GM19239 (cell line): ENCODE results near the gene IQCE.

Source experiments
- DNase-seq: peaks from one replicate; pipeline ENCODE4 v3.0.0; 2011; ENCODE audit warnings: low spot score; ENCODE audit not compliant: insufficient read length
- FAIRE-seq: peaks from 2 replicates; lab custom pipeline; 2011; peaks lifted over from hg19 to GRCh38; lab: Jason Lieb, UNC

Gene IQCE

GRCh38 chr7:2558629-2559282 is at the start of gene IQCE:
Gene IQCE (plus strand): TSS chr7:2558979. CDS start chr7:2559182, 203 bp downstream.
- FAIRE-seq = peak; percentile 58
- DNase-seq = peak; percentile 86

- DNase-seq = no peak
- FAIRE-seq = no peak
These were observed 49.4 kb upstream of the IQCE start for GRCh38 chr7:2509298-2509906.

- DNase-seq = no peak
- no peak for FAIRE-seq
These were observed 48.5 kb upstream of the IQCE start for GRCh38 chr7:2510130-2510776.

GRCh38 chr7:2510909-2511768 is 47.6 kb upstream of the IQCE start:
- FAIRE-seq (peak; percentile 84), DNase-seq (peak; percentile 74)

GRCh38 chr7:2511769-2512168 is 47.0 kb upstream of the IQCE start:
- FAIRE-seq (no peak), DNase-seq (no peak)

- peak; percentile 82 for FAIRE-seq
- no peak for DNase-seq
These were observed 46.6 kb upstream of the IQCE start for GRCh38 chr7:2512179-2512661.

GRCh38 chr7:2512713-2513112 is 46.1 kb upstream of the IQCE start:
- no peak for FAIRE-seq

GRCh38 chr7:2513702-2514101 is 45.1 kb upstream of the IQCE start:
- DNase-seq = no peak
- FAIRE-seq = no peak

More at GRCh38 chr7:2512713-2513112, 46.1 kb upstream of the IQCE start:
- DNase-seq = no peak

GRCh38 chr7:2514473-2515423 is 44.0 kb upstream of the IQCE start:
- DNase-seq (no peak), FAIRE-seq (no peak)

GRCh38 chr7:2515424-2516193 is 43.2 kb upstream of the IQCE start:
- no peak for DNase-seq
- no peak for FAIRE-seq

- FAIRE-seq (no peak), DNase-seq (no peak)
These were observed 42.6 kb upstream of the IQCE start for GRCh38 chr7:2516194-2516555.

GRCh38 chr7:2517026-2517425 is 41.8 kb upstream of the IQCE start:
- no peak for DNase-seq

GRCh38 chr7:2517678-2518507 is 40.9 kb upstream of the IQCE start:
- FAIRE-seq (no peak), DNase-seq (no peak)

More at GRCh38 chr7:2517026-2517425, 41.8 kb upstream of the IQCE start:
- no peak for FAIRE-seq

- DNase-seq (no peak), FAIRE-seq (no peak)
These were observed 40.1 kb upstream of the IQCE start for GRCh38 chr7:2518737-2519118.

GRCh38 chr7:2519119-2519930 is 39.5 kb upstream of the IQCE start, which contains the start of gene LFNG:
Gene LFNG (plus strand): TSS chr7:2519774. CDS start chr7:2519862, 88 bp downstream.
- peak; percentile 100 for DNase-seq
- FAIRE-seq = peak; percentile 86

GRCh38 chr7:2520131-2520760 is 38.5 kb upstream of the IQCE start:
- DNase-seq (no peak), FAIRE-seq (no peak)
